Measurements from ENCODE around the gene LEKR1.

LEKR1 gene

DNA sequence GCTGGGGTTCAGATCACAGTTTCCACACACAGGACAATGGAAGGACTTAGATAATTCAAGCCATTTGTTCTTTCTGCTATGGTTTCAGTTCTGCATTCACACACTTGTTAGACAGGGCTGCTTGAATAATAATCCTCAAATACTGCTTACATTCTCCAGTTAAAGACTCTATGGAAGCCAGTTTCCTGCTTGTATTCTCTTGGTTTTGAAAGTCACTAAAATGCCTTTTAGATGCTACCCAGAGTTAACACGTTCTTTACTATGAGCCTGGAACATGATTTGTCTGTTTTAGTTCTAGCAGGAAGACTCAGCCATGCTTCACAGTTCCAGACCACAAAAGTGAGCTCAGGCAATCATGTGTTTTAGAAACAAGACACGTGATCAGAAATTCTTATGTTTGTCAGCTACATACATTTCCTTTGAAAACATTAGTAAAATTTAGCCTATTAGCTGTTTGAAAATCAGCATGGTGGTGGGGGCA lies 152.4 kb downstream of the LEKR1 start:
- DNase-seq (ENCODE audit: low read depth), result no peak

DNA sequence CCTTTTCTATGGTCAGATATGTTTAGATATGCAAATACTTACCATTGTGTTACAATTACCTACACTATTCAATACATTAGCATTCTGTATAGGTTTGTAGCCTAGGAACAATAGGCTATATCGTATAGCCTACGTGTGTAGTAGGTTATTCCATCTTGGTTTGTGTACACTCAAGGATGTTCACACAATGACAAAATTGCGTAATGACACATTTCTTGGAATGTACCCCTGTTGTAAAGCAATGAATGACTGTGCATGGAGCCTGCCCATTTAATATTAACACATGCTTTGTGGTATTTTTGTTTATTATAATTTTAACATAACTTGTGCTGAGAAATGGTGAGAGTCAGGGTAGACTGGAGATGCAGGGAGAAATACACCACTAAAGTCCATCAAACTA lies 154.9 kb downstream of the LEKR1 start:
- no peak for DNase-seq (ENCODE audit: low read depth)

DNA sequence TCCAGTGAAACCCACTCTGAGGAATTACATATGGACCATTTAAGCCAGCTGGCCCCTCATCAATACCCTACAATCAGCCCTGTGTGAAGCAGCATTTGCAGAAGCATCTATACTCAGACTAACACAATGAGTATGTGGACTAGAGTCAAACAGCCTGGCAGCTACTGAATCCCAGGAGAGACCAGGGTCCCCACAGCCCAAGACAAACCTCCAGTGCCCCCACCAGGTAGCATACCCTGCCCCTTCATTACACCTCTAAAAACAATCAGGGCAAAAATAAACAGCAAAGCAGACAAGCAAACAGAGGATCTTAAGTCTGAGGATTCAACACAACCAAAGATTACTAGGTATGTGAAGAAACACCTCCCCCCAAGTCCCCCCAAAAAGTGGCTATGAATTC lies 157.4 kb downstream of the LEKR1 start:
- DNase-seq (ENCODE audit: low read depth), result no peak

DNA sequence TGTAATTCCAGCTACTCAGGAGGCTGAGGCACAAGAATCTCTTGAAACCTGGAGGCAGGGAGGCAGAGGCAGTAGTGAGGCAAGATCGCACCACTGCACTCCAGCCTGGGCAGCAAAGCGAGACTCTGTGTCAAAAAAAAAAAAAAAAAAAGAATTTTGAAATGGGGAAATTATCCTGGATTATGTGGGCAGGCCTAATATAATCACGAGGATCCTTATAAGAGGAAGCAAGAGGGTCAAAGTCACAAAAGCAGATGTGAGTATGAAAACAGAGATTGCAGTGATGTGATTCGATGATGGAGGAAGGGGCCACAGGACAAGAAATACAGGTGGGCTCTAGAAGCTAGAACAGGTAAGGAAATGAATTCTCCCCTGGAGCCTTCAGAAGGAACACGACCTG lies 159.6 kb downstream of the LEKR1 start:
- no peak for DNase-seq (ENCODE audit: low read depth)

DNA sequence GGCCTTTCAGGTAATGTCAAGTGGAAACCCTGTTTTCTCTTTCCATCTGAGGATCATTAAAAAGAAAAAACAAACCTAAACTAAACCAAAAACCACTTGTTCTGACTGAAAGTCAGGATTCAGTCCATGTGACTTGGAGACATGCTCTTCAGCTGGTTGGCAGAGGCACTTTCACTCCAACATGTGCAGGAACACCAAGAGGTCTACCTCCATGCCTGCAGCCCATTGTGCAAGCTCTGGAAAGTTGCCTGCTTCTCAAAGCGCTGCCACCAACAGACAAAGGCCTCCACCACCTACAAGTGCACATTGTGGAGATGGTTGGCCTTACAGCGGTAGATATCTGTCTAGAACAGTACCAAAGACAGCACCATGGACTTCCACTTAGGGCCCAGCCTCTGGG lies 161.8 kb downstream of the LEKR1 start:
- DNase-seq (ENCODE audit: low read depth), result no peak

DNA sequence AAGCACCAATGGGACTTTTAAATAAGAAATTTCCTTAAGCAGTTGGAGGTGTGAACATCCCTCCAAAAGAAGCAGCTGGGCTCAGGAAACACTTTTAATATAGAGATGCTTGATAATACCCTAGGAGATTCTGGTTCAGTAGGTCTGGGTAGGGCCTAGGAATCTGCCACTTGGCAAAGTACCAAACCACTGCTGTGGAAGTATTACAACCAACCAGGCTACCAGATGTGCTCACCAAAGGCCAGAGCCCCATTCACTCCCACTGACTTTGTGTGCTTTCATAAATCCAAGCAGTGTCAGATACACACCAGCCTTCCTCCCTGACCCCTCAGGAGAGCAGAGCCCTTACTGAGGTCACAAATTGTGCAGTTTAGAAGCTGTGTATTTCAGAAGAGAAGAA lies 171.2 kb downstream of the LEKR1 start:
- no peak for DNase-seq (ENCODE audit: low read depth)

DNA sequence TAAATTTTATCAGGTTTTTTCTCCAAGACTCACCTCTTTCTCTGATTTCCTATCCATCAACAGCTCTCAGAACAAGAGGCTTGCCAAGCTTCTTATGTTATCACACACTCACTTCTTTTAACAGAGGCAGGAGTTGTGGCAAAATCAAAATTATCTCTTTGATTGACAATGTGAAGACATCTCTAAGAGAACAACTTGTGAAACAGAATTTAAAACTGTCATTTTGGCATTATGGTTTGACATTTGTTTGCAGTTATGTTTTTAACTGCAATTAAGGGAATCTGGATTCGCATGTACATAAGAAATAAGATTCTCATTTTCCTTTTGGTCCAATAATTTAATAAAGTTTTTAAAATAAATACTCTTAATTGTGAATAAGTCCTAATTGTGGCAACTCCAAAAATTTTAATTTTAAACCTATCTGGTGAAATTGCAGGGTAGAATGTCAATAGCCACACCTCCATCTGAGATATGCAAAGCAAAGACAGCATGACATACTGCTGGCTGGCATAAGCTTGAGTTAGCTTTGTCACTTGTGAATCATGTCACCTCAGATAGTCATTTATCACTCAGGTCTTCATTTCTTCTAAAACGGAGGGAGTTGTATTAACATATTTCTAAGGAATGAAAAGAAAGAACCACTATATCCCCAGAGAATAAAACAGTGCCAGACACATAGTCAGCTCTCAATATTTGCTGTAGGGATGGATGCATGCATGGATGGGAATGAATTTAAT lies 175.2 kb downstream of the LEKR1 start:
- no peak for DNase-seq (ENCODE audit: low read depth)

DNA sequence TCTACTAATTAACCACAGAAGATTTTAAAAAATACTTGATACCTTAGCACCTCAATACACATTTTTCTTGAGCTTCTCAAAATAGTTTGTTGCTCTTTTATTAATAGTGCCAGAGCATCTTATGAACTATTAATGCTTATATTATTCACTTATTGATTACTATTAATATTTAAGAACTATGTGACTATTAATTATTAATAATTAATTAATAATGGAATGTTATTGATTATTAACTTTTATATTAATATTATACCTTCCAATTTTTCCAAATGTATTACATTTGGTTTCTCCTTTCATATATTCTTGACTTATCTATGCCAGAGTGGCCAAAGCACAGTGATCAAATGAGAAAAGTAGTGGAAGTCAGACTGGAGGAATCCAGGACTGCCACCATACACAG lies 195.5 kb downstream of the LEKR1 start:
- no peak for DNase-seq (ENCODE audit: low read depth)

DNA sequence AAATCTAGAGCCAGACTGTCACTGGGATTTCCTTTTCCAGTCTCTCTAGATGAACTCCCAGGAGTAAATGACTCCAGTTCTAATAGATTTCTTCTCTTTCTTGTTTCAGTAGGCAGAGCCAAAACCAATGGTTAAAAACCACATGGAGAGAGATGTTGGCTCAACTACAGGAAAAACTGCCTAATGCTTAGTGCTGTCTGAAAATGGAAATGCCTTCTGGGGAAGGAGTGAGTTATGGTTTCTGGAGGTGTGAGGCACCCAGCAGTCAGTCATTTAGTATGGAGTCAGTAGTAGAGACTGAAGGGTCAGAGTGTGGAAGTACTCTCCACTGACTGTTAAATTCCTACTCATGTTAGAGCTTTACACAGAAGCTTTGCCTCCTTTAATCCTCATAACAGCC lies 197.1 kb downstream of the LEKR1 start:
- DNase-seq (ENCODE audit: low read depth), result no peak

DNA sequence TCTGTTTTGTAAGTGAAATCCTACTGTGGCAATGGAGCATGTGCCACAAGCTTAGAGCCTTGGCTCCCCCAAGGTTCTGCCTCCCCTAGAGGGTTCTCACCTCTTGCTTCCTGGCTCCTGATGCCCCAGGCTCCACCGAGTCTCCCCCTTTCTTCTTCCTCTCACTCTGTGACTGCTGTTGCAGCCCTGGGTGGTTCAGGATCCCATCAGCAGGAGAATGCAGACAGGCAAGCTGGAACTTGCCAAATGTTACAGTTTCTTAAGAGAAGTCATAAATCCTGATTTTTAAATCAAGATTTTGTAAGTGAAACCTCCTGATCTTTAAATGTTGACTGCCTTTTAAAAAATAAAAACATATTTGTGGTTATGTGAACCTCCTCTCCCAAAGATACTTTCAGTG lies 199.9 kb downstream of the LEKR1 start:
- no peak for DNase-seq (ENCODE audit: low read depth)

DNA sequence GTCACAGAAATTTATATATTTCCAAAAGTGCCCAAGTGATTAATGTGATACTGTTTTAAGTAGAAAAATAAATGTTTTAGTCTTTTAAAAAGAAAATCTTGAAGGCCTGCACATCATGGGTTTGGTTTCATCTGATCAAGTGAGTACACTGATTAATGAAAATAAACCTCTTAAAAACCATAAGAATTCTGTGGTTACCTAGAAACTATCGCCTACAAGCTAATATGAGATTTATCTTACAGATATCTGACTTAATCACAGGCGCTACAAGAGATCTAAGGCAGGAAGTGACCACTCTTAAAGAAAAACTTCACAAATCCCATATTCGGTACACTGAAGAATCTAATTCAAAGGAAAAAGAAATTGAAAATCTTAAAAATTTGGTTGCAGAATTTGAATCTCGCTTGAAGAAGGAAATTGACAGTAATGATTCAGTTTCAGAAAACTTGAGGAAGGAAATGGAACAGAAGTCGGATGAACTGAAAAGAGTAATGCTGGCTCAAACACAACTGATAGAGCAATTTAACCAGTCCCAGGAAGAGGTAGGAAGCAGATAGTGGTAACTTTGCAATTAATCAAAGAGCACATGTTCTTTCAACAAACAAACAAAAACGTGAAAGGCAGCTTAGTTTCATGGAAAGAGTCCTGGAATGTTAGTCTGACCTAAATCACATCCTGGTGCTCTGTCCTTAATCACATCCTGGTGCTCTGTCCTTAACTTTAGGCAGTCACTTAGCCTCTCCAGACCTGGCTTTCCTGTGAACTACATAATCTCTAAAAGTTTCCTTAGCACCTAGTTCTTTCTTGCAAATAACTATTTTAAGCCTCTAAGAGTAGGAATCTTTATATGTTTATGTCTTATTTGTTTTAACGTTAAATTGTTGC lies 201.9 kb downstream of the LEKR1 start:
- no peak for DNase-seq (ENCODE audit: low read depth)

DNA sequence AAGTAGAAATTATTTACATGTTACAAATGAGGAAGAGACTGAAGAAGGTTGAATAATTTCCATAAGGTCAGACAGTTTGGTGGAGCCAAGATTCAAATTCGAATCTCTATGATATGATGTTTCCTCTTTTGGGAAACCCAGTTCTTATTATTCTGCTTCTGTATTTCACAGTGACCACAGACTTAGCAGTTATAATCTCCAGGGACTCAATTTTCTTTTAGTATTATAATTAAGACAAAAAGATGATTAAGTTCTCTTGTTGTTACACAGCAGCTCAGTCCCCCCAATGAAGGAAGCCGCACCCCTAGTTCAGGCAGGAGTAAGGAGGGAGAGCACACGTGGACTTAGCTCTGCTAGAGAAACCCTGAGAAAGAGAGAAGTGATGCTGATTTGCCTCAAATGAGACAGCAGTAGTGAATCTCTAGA lies 203.2 kb downstream of the LEKR1 start:
- no peak for DNase-seq (ENCODE audit: low read depth)

DNA sequence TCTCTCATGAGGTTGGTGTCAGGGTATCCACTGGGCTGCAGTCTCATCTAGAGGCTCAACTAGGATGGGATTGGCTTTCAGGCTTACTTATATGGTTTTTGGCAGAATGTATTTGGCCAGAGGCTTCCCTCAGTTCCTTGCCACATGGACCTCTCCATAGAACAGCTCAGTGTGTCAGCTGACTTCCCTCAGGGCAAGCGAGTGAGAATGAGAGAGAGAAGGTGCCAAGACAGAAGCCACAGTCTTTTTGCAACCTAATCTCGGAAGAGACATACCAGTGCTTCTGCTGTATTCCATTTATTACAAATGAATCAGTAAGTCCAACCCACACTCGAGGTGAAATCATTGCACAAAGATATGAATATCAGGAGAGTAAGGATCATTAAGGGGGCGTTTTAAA lies 204.6 kb downstream of the LEKR1 start:
- no peak for DNase-seq (ENCODE audit: low read depth)

DNA sequence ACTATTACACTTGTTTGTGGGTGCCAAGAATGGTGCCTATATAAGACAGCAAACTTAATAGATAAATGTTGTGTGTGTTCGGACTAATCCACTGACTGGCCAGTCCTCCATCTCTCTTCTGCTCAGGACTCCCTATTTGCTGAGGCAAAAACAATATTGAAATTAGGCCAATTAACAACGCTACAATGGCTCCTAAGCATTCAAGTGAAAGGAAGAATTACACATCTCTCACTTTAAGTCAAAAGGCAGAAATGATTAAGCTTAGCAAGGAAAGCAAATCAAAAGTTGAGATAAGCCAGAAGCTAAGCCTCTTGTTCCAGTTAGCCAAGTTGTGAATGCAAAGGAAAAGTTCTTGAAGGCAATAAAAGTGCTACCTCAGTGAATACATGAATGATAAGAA lies 206.8 kb downstream of the LEKR1 start:
- DNase-seq (ENCODE audit: low read depth), result no peak

DNA sequence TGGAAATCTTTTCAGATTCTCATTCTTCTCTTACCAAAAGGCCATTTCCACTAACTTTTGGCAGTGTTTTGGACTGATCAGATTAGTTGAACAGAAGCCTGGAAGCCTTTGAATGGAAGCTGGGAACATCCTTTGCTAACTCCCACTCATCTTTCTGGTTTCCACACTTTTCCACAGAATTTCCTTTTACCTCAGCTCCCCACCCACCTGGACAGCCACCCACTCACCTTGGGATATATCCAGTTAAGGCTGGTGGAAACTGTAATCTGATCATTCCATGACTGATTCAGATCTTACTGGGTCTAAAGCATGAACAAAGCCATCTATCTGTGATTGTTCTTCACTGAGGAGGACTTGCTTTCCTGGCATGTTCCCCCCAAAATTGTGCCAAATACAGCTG lies 214.3 kb downstream of the LEKR1 start:
- no peak for DNase-seq (ENCODE audit: low read depth)

DNA sequence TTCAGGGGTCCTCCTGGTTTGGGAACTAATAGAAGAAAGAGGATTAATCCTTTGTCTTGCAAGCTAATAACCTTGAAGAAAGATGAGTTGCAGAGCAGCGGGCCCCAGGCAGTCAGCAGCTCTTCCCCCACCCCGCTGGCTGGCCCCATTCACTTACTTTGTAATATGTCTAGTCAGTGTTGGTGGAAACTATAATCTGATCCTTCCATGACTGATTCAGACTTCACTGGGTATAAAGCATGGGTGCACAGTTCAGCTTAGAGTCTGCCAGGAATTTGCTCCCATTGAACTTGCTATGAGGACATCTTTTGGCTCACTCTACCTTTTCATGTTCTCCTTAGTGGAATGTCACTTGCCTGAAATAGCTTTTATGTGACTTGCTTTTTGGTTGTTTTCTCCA lies 216.1 kb downstream of the LEKR1 start:
- no peak for DNase-seq (ENCODE audit: low read depth)

DNA sequence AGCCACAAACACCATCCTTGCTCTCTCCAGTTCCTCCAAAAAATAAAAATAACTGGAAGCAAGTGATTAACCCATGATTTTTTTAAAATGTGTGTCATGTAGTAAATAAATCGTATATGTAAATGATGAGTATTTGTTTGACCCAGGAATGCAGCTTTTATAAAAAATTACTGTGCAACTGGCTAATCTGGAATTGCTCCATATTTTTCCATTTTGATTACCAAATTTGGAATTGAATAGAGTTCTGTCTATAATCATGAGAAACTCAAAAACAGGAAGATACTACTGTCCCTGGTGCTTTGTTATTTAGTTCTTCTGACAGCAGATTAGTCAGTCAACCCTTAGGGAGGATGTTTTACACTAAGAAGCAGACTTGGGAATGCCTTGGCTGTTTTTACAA lies 217.6 kb downstream of the LEKR1 start:
- DNase-seq (ENCODE audit: low read depth), result no peak

DNA sequence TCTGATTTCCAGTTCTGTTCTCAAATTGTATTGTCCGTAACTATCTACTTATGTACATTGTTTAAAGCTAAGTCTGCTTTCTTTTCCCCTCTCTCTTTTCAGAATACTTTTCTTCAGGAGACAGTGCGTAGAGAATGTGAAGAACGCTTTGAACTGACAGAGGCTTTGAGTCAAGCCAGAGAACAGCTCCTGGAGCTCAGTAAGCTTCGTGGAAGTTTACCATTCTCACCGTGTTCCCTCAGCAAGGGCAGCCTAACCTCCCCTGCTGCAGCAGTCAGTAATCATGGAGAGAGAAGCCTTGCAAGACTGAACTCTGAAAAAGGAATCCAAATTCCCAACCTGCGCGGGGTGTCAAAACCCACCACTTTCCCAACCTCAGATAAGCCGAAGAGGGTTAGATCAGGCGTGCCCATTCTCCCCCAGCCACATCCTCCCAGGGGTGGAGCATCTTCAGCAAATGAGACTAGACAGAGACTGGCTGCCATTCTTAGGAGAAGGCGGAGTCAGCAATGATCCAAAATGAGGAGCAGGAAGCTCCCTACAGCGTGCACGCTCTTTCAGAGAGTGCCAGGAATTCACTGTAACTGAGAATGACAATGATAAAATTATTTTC lies 219.2 kb downstream of the LEKR1 start:
- DNase-seq (ENCODE audit: low read depth), result no peak

DNA sequence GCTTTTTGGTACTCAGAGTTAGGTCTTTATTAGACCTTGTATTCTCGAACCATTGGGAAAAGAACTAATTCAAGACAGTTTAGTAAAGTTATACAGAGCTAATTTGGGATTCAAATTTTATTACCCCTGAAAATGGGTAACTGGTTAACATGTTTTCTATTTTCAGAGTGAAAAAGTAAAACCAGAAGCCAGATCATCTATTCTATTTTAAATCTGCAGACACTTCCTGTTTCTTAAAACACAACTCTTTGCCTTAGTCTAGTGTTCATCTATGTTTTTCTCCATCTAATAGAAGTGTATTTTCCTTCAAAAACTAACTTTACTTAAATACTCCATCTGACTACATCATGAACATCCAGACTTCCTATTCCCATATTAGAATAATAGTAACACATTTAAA lies 220.4 kb downstream of the LEKR1 start:
- no peak for DNase-seq (ENCODE audit: low read depth)

DNA sequence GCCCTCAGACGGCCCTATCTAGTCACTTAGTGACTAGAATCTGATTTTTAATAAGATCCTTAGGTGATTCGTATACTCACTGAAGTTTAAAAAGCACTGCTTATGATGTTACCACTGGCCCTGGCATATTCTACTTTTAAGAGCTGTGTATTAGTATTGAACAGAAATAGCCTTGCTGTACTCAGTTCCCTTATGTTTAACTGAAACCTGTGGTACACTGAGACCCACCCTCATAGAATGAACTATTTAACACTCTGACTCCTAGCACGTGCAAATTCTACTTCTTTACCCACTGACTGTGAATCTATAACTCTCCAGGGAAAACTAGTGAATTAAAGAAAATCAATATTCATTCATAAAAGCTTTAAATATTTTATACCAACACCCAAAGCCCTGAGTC lies 224.9 kb downstream of the LEKR1 start:
- DNase-seq (ENCODE audit: low read depth), result no peak

DNA sequence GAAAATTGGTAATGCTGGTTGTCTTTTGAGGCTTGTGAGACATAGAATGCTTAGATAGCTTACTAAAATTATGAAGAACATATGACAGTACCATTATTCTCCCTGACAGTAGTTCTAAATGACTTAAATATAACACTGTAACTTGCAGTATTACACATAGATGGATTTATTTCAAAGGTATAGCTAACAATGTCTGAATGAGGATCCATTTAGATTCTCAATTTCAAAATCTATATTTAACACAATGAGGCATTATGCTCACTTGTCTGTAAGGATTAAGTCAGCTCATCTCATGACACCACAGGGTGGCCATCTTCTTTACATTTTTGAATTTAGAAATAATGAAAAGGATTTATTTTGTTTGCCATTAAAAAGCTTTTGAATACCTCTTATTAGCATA lies 225.4 kb downstream of the LEKR1 start:
- DNase-seq (ENCODE audit: low read depth), result no peak

DNA sequence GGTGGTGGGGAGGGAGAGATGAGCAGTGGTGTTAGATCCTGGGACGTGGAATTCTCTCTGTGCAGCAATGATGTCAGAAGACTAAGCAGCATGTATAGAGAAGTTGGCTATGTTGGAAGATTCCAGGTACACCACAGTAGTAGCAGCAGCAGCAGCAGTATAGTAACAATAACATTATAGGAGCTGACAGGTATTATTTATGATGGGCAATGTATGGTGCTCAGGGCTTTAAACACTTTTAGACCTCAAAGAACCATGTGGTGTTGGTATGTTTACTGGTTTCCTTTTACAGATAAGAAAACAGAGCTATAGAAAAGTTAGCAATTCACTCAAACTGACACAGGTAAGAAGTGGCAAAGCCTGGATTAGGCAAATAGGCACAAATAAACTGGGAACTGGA lies 229.9 kb downstream of the LEKR1 start:
- no peak for DNase-seq (ENCODE audit: low read depth)

All from T-helper 22 cell (primary cell).